WTC11 (cell line): ENCODE results near the gene GRAMD2B. TPM values are rescaled to one million over a fixed set of nuclear protein-coding genes. Genes with fewer than 3 reads are reported as not detected.

Source experiments
- ATAC-seq: fragments of 200-7000 bp; cut with Tn5 transposase; 2 replicates; pipeline ENCODE4 v1.10.0; 2021; ENCODE audit warnings: mild to moderate bottlenecking, moderate library complexity
- CTCF ChIA-PET: fragments of 300-600 bp; sonication (Branson Sonifier 250); formaldehyde crosslinking; loops from one replicate; lab custom pipeline; 2021; ENCODE audit warnings: antibody characterized with exemption; lab: Charles Lee
- POLR2A ChIA-PET: fragments of 350-600 bp; sonication (Branson Sonifier 250); formaldehyde crosslinking; loops from one replicate; lab custom pipeline; 2021; ENCODE audit warnings: antibody characterized with exemption; lab: Charles Lee
- DNase-seq: peaks from one replicate; pipeline ENCODE4 v3.0.0; 2021; ENCODE audit warnings: low spot score
- H3K27ac Mint-ChIP-seq: 2 replicates; pipeline ENCODE4 v1.8.0; 2021; ENCODE audit warnings: mixed read lengths
- H3K27me3 Mint-ChIP-seq: 2 replicates; pipeline ENCODE4 v1.8.0; 2021; ENCODE audit warnings: low read depth, mild to moderate bottlenecking, moderate library complexity, mixed read lengths
- H3K36me3 Mint-ChIP-seq: 2 replicates; pipeline ENCODE4 v1.8.0; 2021; ENCODE audit warnings: mixed read lengths
- H3K4me1 Mint-ChIP-seq: 2 replicates; pipeline ENCODE4 v1.8.0; 2022; ENCODE audit warnings: mixed read lengths
- H3K4me3 Mint-ChIP-seq: 2 replicates; pipeline ENCODE4 v1.8.0; 2021; ENCODE audit warnings: mild to moderate bottlenecking, moderate library complexity, mixed read lengths
- H3K9me3 Mint-ChIP-seq: 2 replicates; pipeline ENCODE4 v1.8.0; 2021; ENCODE audit warnings: mixed read lengths
- ATF1 ChIP-seq: sonication (generic); formaldehyde crosslinking; IDR thresholded peaks from 2 replicates; pipeline ENCODE4 v1.8.1; 2023; ENCODE audit warnings: mild to moderate bottlenecking, moderate library complexity, missing genetic modification reagents
- CREM ChIP-seq: sonication (generic); formaldehyde crosslinking; IDR thresholded peaks from 2 replicates; pipeline ENCODE4 v1.8.1; 2022; ENCODE audit warnings: mild to moderate bottlenecking, missing genetic modification reagents, moderate library complexity
- ETV6 ChIP-seq: sonication (generic); formaldehyde crosslinking; IDR thresholded peaks from 2 replicates; pipeline ENCODE4 v1.8.1; 2022; ENCODE audit warnings: mild to moderate bottlenecking, missing genetic modification reagents
- GABPB1 ChIP-seq: sonication (generic); formaldehyde crosslinking; IDR thresholded peaks from 2 replicates; pipeline ENCODE4 v1.8.1; 2023; ENCODE audit warnings: mild to moderate bottlenecking, missing genetic modification reagents
- GRHL2 ChIP-seq: fragments of 250-450 bp; sonication (Bioruptor Pico); IDR thresholded peaks from 2 replicates; pipeline ENCODE4 v1.8.0; 2022; ENCODE audit warnings: mild to moderate bottlenecking, moderate library complexity; ENCODE audit not compliant: insufficient replicate concordance, severe bottlenecking
- GTF2I ChIP-seq: fragments of 250-450 bp; sonication (Bioruptor Pico); conservative IDR thresholded peaks from 2 replicates; pipeline ENCODE4 v1.4.0; 2021; ENCODE audit warnings: mild to moderate bottlenecking
- IRF2 ChIP-seq: sonication (generic); formaldehyde crosslinking; IDR thresholded peaks from 2 replicates; pipeline ENCODE4 v1.8.0; 2022; ENCODE audit warnings: low read depth, missing genetic modification reagents, borderline replicate concordance
- KAT7 ChIP-seq: sonication (generic); formaldehyde crosslinking; IDR thresholded peaks from 2 replicates; pipeline ENCODE4 v1.8.1; 2023; ENCODE audit warnings: missing genetic modification reagents, mild to moderate bottlenecking, borderline replicate concordance
- MXD4 ChIP-seq: fragments of 250-450 bp; sonication (Bioruptor Pico); IDR thresholded peaks from 2 replicates; pipeline ENCODE4 v1.8.0; 2021; ENCODE audit warnings: mild to moderate bottlenecking, moderate library complexity, borderline replicate concordance
- NFYB ChIP-seq: sonication (generic); formaldehyde crosslinking; conservative IDR thresholded peaks from 2 replicates; pipeline ENCODE4 v1.8.0; 2022; ENCODE audit warnings: low read depth, missing genetic modification reagents
- OVOL2 ChIP-seq: fragments of 250-450 bp; sonication (Bioruptor Pico); IDR thresholded peaks from 2 replicates; pipeline ENCODE4 v1.9.0; 2021; ENCODE audit warnings: mild to moderate bottlenecking, borderline replicate concordance
- RORB ChIP-seq: fragments of 250-450 bp; sonication (Bioruptor Pico); IDR thresholded peaks from 2 replicates; pipeline ENCODE4 v1.9.0; 2021; ENCODE audit warnings: mild to moderate bottlenecking
- SMAD3 ChIP-seq: sonication (generic); formaldehyde crosslinking; IDR thresholded peaks from 2 replicates; pipeline ENCODE4 v1.8.0; 2022; ENCODE audit warnings: missing genetic modification reagents, mild to moderate bottlenecking, borderline replicate concordance
- ZNF396 ChIP-seq: fragments of 250-450 bp; sonication (Bioruptor Pico); IDR thresholded peaks from 2 replicates; pipeline ENCODE4 v1.8.0; 2021; ENCODE audit warnings: mild to moderate bottlenecking, moderate library complexity, borderline replicate concordance
- total RNA-seq: library from RNA; stranded (reverse); gene quantifications from 3 replicates; pipeline ENCODE4 v1.2.3, GENCODE V29; 2021
- TF ChIP-seq, protein P1 (sequence below): fragments of 250-450 bp; sonication (Bioruptor Pico); IDR thresholded peaks from 2 replicates; pipeline ENCODE4 v1.9.0; 2021; ENCODE audit warnings: mild to moderate bottlenecking
- TF ChIP-seq, protein P2 (sequence below): sonication (generic); formaldehyde crosslinking; IDR thresholded peaks from 2 replicates; pipeline ENCODE4 v1.8.1; 2023; ENCODE audit warnings: mild to moderate bottlenecking, missing genetic modification reagents
- TF ChIP-seq, protein P3 (sequence below): sonication (generic); formaldehyde crosslinking; IDR thresholded peaks from 2 replicates; pipeline ENCODE4 v1.8.0; 2022; ENCODE audit warnings: missing genetic modification reagents
- TF ChIP-seq, protein P4 (sequence below): sonication (generic); formaldehyde crosslinking; IDR thresholded peaks from 2 replicates; pipeline ENCODE4 v1.8.0; 2022; ENCODE audit warnings: mild to moderate bottlenecking, missing genetic modification reagents

The GRAMD2B gene
- total RNA-seq, 1 experiment from 2014 or later: 11.6 TPM

DNA sequence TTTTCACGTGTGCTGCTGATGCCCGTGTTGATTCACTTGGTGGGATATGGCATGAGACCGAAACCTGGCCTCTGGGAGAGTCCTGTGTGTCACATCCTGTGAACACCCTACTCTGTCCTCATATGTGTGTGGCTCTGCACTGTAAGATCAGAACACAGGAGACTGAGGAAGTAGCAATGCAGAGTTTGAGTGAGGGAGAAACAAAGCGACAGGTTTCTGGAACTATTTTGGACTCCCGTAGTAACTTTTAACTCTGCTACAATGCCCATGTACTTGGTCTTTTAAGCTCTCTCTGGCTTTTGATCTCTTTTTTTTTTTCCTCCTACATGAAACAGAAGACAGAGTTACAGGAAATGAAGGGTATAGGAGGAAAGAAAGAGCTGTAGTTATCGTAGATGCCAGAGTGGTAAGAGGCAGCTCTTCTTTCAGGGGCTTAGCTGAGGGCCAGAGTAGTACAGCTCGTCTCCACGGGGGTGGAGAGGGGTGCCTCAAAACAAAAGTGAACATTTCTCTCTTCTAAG, 26.6 kb downstream of the GRAMD2B start:
- Mint-ChIP-seq H3K27ac (no peak overlapping the region), H3K9me3 (peaks cover 5% of the 10 kb centered on the region; the same call in 1 of the 2 replicates), H3K4me1 (peaks cover 16% of the 10 kb centered on the region), H3K27me3 (no peaks in the 10 kb centered on the region), H3K36me3 (peaks cover 14% of the 10 kb centered on the region), H3K4me3 (no peak overlapping the region)
- DNase-seq (no peak), ATAC-seq (peak; percentile 51)
- CTCF ChIA-PET: interaction anchor here (1.0 kb wide), 1 partner anchor 50 kb away, joined by 3 read pairs; no protein-coding TSS in a partner anchor
- POLR2A ChIA-PET: no interaction called here
- TF ChIP-seq KAT7 (CRISPR knock-in tag) (no peak), GTF2I (CRISPR knock-in tag) (no peak), MXD4 (CRISPR knock-in tag) (no peak), IRF2 (CRISPR knock-in tag) (no peak)

DNA sequence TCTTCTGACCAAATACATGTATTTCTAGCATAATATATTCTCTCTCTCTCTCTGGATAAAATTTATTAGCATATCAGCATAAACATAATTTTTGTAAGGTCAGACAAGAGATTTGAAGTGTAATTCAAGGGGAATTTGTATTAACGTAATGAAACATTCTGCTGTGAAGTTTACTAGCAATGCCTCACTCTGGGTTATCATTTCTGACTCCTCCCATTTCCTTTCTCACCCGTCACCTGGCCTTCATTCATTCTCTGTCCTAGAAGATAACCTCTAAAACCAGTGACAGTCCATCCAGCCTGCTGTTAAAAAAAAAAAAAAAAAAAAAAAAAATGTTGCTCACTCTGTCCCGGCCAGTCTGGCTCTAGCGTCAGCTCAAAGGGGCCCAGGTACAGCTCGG, 27.1 kb downstream of the GRAMD2B start:
- H3K27ac Mint-ChIP-seq: no peak overlapping the region
- CTCF ChIA-PET: interaction anchor here (1.0 kb wide), 1 partner anchor 49 kb away, joined by 3 read pairs; no protein-coding TSS in a partner anchor
- peaks cover 13% of the 10 kb centered on the region for H3K4me1 Mint-ChIP-seq
- no peak; the same call in 1 of the 2 replicates for ATAC-seq
- POLR2A ChIA-PET: interaction anchor here (0.6 kb wide), 2 partner anchors 15 to 33 kb away, joined by 4 to 6 read pairs; no protein-coding TSS in a partner anchor
- H3K9me3 Mint-ChIP-seq: no peaks in the 10 kb centered on the region; the same call in 1 of the 2 replicates
- DNase-seq: no peak
- no peak overlapping the region for H3K4me3 Mint-ChIP-seq
- H3K36me3 Mint-ChIP-seq: peaks cover 8% of the 10 kb centered on the region
- TF ChIP-seq ETV6 (CRISPR knock-in tag): no peak
- TF ChIP-seq, protein P1, sequence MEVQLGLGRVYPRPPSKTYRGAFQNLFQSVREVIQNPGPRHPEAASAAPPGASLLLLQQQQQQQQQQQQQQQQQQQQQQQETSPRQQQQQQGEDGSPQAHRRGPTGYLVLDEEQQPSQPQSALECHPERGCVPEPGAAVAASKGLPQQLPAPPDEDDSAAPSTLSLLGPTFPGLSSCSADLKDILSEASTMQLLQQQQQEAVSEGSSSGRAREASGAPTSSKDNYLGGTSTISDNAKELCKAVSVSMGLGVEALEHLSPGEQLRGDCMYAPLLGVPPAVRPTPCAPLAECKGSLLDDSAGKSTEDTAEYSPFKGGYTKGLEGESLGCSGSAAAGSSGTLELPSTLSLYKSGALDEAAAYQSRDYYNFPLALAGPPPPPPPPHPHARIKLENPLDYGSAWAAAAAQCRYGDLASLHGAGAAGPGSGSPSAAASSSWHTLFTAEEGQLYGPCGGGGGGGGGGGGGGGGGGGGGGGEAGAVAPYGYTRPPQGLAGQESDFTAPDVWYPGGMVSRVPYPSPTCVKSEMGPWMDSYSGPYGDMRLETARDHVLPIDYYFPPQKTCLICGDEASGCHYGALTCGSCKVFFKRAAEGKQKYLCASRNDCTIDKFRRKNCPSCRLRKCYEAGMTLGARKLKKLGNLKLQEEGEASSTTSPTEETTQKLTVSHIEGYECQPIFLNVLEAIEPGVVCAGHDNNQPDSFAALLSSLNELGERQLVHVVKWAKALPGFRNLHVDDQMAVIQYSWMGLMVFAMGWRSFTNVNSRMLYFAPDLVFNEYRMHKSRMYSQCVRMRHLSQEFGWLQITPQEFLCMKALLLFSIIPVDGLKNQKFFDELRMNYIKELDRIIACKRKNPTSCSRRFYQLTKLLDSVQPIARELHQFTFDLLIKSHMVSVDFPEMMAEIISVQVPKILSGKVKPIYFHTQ (CRISPR knock-in tag): no peak
- TF ChIP-seq ZNF396 (CRISPR knock-in tag): no peak
- no peak for TF ChIP-seq RORB (CRISPR knock-in tag)
- no peak for TF ChIP-seq NFYB (CRISPR knock-in tag)
- TF ChIP-seq SMAD3 (CRISPR knock-in tag): no peak
- no peak for TF ChIP-seq CREM (CRISPR knock-in tag)
- TF ChIP-seq ATF1 (CRISPR knock-in tag): no peak
- no peaks in the 10 kb centered on the region for H3K27me3 Mint-ChIP-seq

DNA sequence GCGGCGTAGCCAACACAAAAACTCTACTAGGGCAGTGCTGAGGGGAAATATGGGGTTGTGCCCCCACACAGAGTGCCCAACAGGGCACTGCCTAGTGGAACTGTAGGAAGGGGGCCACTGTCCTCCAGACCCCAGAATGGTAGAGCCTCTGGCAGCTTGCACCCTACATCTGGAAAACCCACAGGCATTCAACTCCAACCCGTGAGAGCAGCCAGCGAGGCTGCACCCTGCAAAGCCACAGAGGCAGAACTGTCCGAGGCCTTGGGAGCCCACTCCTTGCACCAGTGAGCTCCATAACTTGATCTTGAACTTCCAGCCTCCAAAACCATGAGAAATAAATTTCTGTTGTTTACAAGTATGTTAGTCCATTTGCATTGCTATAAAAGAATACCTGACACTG, 27.7 kb downstream of the GRAMD2B start:
- TF ChIP-seq, protein P2, sequence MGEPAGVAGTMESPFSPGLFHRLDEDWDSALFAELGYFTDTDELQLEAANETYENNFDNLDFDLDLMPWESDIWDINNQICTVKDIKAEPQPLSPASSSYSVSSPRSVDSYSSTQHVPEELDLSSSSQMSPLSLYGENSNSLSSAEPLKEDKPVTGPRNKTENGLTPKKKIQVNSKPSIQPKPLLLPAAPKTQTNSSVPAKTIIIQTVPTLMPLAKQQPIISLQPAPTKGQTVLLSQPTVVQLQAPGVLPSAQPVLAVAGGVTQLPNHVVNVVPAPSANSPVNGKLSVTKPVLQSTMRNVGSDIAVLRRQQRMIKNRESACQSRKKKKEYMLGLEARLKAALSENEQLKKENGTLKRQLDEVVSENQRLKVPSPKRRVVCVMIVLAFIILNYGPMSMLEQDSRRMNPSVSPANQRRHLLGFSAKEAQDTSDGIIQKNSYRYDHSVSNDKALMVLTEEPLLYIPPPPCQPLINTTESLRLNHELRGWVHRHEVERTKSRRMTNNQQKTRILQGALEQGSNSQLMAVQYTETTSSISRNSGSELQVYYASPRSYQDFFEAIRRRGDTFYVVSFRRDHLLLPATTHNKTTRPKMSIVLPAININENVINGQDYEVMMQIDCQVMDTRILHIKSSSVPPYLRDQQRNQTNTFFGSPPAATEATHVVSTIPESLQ (CRISPR knock-in tag): no peak
- TF ChIP-seq, all 79 proteins: peak for 0
- no peaks in the 10 kb centered on the region for H3K27me3 Mint-ChIP-seq
- DNase-seq (no peak), ATAC-seq (no peak; the same call in 1 of the 2 replicates)
- H3K27ac Mint-ChIP-seq: no peak overlapping the region
- CTCF ChIA-PET: no interaction called here
- H3K4me3 Mint-ChIP-seq: no peak overlapping the region
- peaks cover 13% of the 10 kb centered on the region for H3K4me1 Mint-ChIP-seq
- POLR2A ChIA-PET: interaction anchor here (0.6 kb wide), 2 partner anchors 14 to 34 kb away, joined by 4 to 6 read pairs; no protein-coding TSS in a partner anchor
- peaks cover 8% of the 10 kb centered on the region for H3K36me3 Mint-ChIP-seq
- no peaks in the 10 kb centered on the region; the same call in 1 of the 2 replicates for H3K9me3 Mint-ChIP-seq

DNA sequence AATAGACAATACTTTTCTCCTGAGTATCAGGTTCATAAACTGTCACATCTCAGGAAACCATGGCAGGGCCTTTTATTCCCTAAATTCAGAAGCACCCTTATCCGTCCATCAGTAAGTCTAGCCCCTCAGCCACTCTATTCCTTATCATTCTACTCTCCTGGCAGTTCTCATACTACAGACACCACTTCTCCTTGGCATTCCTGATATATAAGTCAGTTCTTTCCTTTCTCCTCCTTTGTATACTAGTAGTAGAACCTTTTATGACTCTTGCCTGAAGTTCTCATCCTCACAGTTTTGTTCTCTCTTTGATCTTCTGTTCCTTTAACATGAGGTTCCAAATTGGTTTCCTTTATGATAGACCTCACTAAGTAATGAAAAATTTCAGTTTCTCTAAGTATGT, 29.3 kb downstream of the GRAMD2B start:
- ChIA-PET CTCF (no interaction called here), POLR2A (no interaction called here)
- DNase-seq: no peak
- Mint-ChIP-seq H3K4me3 (no peak overlapping the region), H3K27ac (no peak overlapping the region), H3K9me3 (no peaks in the 10 kb centered on the region; the same call in 1 of the 2 replicates), H3K4me1 (peaks cover 13% of the 10 kb centered on the region), H3K27me3 (no peaks in the 10 kb centered on the region), H3K36me3 (peaks cover 8% of the 10 kb centered on the region)
- ATAC-seq: no peak
- TF ChIP-seq, protein P3, sequence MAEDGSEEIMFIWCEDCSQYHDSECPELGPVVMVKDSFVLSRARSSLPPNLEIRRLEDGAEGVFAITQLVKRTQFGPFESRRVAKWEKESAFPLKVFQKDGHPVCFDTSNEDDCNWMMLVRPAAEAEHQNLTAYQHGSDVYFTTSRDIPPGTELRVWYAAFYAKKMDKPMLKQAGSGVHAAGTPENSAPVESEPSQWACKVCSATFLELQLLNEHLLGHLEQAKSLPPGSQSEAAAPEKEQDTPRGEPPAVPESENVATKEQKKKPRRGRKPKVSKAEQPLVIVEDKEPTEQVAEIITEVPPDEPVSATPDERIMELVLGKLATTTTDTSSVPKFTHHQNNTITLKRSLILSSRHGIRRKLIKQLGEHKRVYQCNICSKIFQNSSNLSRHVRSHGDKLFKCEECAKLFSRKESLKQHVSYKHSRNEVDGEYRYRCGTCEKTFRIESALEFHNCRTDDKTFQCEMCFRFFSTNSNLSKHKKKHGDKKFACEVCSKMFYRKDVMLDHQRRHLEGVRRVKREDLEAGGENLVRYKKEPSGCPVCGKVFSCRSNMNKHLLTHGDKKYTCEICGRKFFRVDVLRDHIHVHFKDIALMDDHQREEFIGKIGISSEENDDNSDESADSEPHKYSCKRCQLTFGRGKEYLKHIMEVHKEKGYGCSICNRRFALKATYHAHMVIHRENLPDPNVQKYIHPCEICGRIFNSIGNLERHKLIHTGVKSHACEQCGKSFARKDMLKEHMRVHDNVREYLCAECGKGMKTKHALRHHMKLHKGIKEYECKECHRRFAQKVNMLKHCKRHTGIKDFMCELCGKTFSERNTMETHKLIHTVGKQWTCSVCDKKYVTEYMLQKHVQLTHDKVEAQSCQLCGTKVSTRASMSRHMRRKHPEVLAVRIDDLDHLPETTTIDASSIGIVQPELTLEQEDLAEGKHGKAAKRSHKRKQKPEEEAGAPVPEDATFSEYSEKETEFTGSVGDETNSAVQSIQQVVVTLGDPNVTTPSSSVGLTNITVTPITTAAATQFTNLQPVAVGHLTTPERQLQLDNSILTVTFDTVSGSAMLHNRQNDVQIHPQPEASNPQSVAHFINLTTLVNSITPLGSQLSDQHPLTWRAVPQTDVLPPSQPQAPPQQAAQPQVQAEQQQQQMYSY: no peak
- TF ChIP-seq GABPB1 (CRISPR knock-in tag) (no peak), OVOL2 (CRISPR knock-in tag) (no peak), GRHL2 (CRISPR knock-in tag) (no peak)
- TF ChIP-seq, protein P4, sequence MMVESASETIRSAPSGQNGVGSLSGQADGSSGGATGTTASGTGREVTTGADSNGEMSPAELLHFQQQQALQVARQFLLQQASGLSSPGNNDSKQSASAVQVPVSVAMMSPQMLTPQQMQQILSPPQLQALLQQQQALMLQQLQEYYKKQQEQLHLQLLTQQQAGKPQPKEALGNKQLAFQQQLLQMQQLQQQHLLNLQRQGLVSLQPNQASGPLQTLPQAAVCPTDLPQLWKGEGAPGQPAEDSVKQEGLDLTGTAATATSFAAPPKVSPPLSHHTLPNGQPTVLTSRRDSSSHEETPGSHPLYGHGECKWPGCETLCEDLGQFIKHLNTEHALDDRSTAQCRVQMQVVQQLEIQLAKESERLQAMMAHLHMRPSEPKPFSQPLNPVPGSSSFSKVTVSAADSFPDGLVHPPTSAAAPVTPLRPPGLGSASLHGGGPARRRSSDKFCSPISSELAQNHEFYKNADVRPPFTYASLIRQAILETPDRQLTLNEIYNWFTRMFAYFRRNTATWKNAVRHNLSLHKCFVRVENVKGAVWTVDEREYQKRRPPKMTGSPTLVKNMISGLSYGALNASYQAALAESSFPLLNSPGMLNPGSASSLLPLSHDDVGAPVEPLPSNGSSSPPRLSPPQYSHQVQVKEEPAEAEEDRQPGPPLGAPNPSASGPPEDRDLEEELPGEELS (CRISPR knock-in tag): no peak
